Neural cell (in vitro differentiated cells): ENCODE measurements around the gene DISP1. TPM values are rescaled to one million over a fixed set of nuclear protein-coding genes. Genes with fewer than 3 reads are reported as not detected.

ENCODE experiments used
- polyA plus RNA-seq: library from polyadenylated mRNA; depleted of rRNA; stranded (reverse); fragments of >200 nt; gene quantifications from 2 replicates; pipeline ENCODE4 v1.2.3, GENCODE V29; 2014

The DISP1 gene
- polyA plus RNA-seq, 1 donor from 2014 or later: 3.9 TPM

Other genes with a start within 250 kb of the DISP1 start
- 16.1 and 25.5 TPM in 2 replicates for gene TAF1A, start 225.1 kb upstream of the DISP1 start, polyA plus RNA-seq
- 26.9 and 33.5 TPM in 2 replicates for gene MIA3, start 196.9 kb upstream of the DISP1 start, polyA plus RNA-seq
- 13.6 and 13.9 TPM in 2 replicates for gene AIDA, start 102.5 kb upstream of the DISP1 start, polyA plus RNA-seq
- gene BROX, start 102.5 kb upstream of the DISP1 start, polyA plus RNA-seq: 20.1 and 22.6 TPM in 2 replicates
- gene FAM177B, start 77.8 kb upstream of the DISP1 start, polyA plus RNA-seq: not detected in 2 replicates